Gastrocnemius medialis (tissue), 4 donors: Measurements from ENCODE around the gene MYO9A. TPM values are rescaled to one million over a fixed set of nuclear protein-coding genes. Genes with fewer than 3 reads are reported as not detected.

Source experiments
- ATAC-seq, 2 donors: fragments of 150-250 bp; one replicate each; pipeline ENCODE4 v1.9.1; 2016
- DNase-seq, 2 donors: peaks; one replicate each; pipeline ENCODE4 v3.0.0-alpha.2; 2019
- H3K27ac ChIP-seq, 4 donors: fragments of 200-600 bp; sonication (generic); 1 replicate in 1 of 4; 2 replicates in 3 of 4; pipeline ENCODE4 v1.5.1; 2016 to 2018; ENCODE audit warnings: mild to moderate bottlenecking in 2 of 4, moderate library complexity in 1 of 4
- H3K27me3 ChIP-seq, 3 donors: fragments of 200-600 bp; sonication (generic) in 2 of 3; 1 replicate in 1 of 3; 2 replicates in 2 of 3; pipeline versions ENCODE4 v1.5.1 to v1.6.0; 2016 to 2019; ENCODE audit warnings: mild to moderate bottlenecking in 1 of 3, moderate library complexity in 1 of 3
- H3K36me3 ChIP-seq, 2 donors: fragments of 200-600 bp; sonication (generic) in 1 of 2; one replicate each; pipeline ENCODE4 v1.5.1; 2017 to 2018
- H3K4me1 ChIP-seq, 2 donors: fragments of 200-600 bp; sonication (generic) in 1 of 2; one replicate each; pipeline ENCODE4 v1.5.1; 2016 to 2017; ENCODE audit warnings: mild to moderate bottlenecking in 2 of 2
- H3K4me3 ChIP-seq, 4 donors: fragments of 200-600 bp; sonication (generic) in 3 of 4; 1 replicate in 1 of 4; 2 replicates in 3 of 4; pipeline ENCODE4 v1.5.1; 2016 to 2019; ENCODE audit warnings: mild to moderate bottlenecking in 2 of 4
- H3K9me3 ChIP-seq, 3 donors: fragments of 200-600 bp; sonication (generic) in 2 of 3; 1 replicate in 1 of 3; 2 replicates in 2 of 3; pipeline ENCODE4 v1.5.1; 2016 to 2019
- CTCF ChIP-seq, 5 experiments: fragments of 450-650 bp in 3 of 5; fragments of 200-600 bp in 2 of 5; sonication (generic) in 2 of 5; IDR thresholded peaks in 4 of 5; conservative IDR thresholded peaks in 1 of 5; 1 replicate in 4 of 5; 2 replicates in 1 of 5; pipeline ENCODE4 v1.5.1; 2016 to 2019; ENCODE audit warnings: antibody characterized with exemption in 5 of 5, mild to moderate bottlenecking in 3 of 5, moderate library complexity in 3 of 5
- POLR2A ChIP-seq, 2 donors: fragments of 450-650 bp; IDR thresholded peaks; one replicate each; pipeline ENCODE4 v1.6.1; 2017; ENCODE audit warnings: antibody characterized with exemption in 2 of 2, mild to moderate bottlenecking in 2 of 2, moderate library complexity in 2 of 2
- in situ Hi-C, 4 donors: fragments of 200-750 bp; cut with MboI; loops; one replicate each; pipeline versions ENCODE4 v1.15.0 to v1.8.0; 2017; ENCODE audit warnings: low sequenced_read_pairs in 4 of 4
- intact Hi-C: fragments of 100-400 bp; cut with DNase I; formaldehyde crosslinking; loops from one replicate; pipeline ENCODE4 v1.15.1; 2023; ENCODE audit warnings: low total_unique reads
- total RNA-seq, 4 donors: library from RNA; depleted of rRNA; stranded (reverse); fragments of >200 nt; gene quantifications; one replicate each; pipeline versions ENCODE4 v1.1.0 to v1.2.3, GENCODE V29; 2016

MYO9A gene
- total RNA-seq, 4 donors from 2014 or later = 21.0 to 40.9 (median 24.2) TPM

DNA sequence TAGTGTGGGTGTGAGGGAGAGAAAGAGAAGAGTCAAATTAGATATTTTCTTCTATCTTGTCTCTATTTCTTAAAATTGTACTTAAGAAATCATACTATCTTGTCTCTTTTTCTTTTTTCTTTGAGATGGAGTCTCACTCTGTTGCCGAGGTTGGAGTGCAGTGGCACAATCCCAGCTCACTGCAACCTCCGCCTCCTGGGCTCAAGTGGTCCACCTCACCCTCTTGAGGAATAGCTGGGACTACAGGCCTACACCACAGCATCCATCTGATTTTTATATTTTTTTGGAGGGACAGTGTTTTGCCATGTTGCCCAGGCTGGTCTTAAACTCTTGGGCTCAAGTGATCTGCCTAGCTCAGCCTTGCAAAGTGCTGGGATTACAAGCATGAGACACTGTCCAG lies 104.2 kb downstream of the MYO9A start:
- in situ Hi-C loops (no loop called here), intact Hi-C loops (no loop called here)
- TF ChIP-seq POLR2A (IDR thresholded peaks at IDR 0.05) (no peak), CTCF (IDR thresholded peaks at IDR 0.05 in 4 of 5, conservative IDR thresholded peaks at IDR 0.05 in 1 of 5) (no peak)
- H3K27me3 ChIP-seq = no peaks in the 10 kb centered on the region
- DNase-seq (no peak), ATAC-seq (no peak)
- H3K9me3 ChIP-seq = no peaks in the 10 kb centered on the region
- peaks cover 0 to 16% of the 10 kb centered on the region in 2 donors for H3K36me3 ChIP-seq
- H3K27ac ChIP-seq = no peak overlapping the region
- H3K4me1 ChIP-seq = no peaks in the 10 kb centered on the region
- no peak overlapping the region for H3K4me3 ChIP-seq

DNA sequence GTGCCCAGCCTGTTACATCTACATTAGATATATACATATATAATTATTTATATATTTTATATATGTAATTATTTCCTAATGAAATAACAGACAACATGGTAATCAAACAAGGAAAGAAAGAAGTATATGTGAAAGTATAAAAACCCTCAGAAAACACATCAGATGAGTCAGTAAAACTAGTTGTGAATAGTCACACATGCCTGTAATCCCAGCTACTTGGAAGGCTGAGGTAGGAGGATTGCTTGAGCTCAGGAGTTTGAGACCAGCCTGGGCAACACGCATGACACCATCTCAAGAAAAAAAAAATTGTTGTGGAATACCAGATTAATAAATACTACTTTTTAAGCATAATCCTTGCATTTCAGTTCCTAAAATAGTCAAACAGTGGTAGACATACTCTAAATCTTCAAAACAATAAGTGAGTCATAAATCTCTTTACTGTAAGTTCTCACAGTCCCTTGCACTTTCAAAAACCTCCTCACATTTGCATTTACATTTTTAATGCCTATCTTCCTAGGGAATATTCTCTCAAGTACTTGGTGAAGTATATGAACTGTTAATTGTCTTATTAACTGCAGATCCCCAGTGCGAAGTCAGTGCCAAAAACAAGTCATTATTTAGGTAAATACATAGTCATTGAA lies 106.5 kb downstream of the MYO9A start:
- ATAC-seq = no peak

GRCh38 chr15:72009222-72009621 lies 108.7 kb downstream of the MYO9A start:
- ATAC-seq (no peak), DNase-seq (no peak)
- in situ Hi-C loops = no loop called here
- Histone ChIP-seq H3K9me3 (no peaks in the 10 kb centered on the region), H3K4me1 (no peaks in the 10 kb centered on the region), H3K27ac (no peak overlapping the region), H3K36me3 (peaks cover 0 to 28% of the 10 kb centered on the region in 2 donors), H3K4me3 (no peak overlapping the region), H3K27me3 (no peaks in the 10 kb centered on the region)
- TF ChIP-seq POLR2A (IDR thresholded peaks at IDR 0.05) (no peak), CTCF (IDR thresholded peaks at IDR 0.05 in 4 of 5, conservative IDR thresholded peaks at IDR 0.05 in 1 of 5) (no peak)
- intact Hi-C loops = no loop called here

More for the DNA sequence above, 106.5 kb downstream of the MYO9A start:
- Histone ChIP-seq H3K9me3 (no peaks in the 10 kb centered on the region), H3K27me3 (no peaks in the 10 kb centered on the region), H3K27ac (no peak overlapping the region), H3K4me3 (no peak overlapping the region), H3K36me3 (peaks cover 0 to 26% of the 10 kb centered on the region in 2 donors), H3K4me1 (no peaks in the 10 kb centered on the region)
- intact Hi-C loops (no loop called here), in situ Hi-C loops (no loop called here)
- DNase-seq = no peak
- TF ChIP-seq POLR2A (IDR thresholded peaks at IDR 0.05) = no peak
- TF ChIP-seq CTCF (IDR thresholded peaks at IDR 0.05 in 4 of 5, conservative IDR thresholded peaks at IDR 0.05 in 1 of 5) = no peak

DNA sequence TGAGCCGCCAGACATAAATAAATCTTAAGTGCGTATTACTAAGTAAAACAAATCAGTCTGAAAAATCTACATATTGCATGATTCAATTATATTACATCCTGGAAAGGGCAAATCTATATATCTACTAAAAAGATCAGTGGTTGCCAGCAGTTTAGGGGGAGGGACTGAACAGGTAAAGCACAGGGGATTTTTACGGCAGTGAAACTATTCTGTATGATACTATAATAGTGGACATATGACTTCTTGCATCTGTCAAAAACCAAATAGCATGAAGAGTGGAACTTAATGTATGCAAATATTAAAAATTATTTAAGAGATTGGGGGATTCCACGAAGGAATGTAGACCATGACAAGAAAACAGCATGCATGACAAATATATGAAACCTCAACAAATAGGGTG lies 111.6 kb downstream of the MYO9A start:
- ATAC-seq (no peak), DNase-seq (no peak)
- TF ChIP-seq POLR2A (IDR thresholded peaks at IDR 0.05) (no peak), CTCF (IDR thresholded peaks at IDR 0.05 in 4 of 5, conservative IDR thresholded peaks at IDR 0.05 in 1 of 5) (no peak)
- no peak overlapping the region for H3K4me3 ChIP-seq
- no peaks in the 10 kb centered on the region for H3K27me3 ChIP-seq
- no peak overlapping the region for H3K27ac ChIP-seq
- H3K9me3 ChIP-seq = no peaks in the 10 kb centered on the region
- peaks cover 0 to 28% of the 10 kb centered on the region in 2 donors for H3K36me3 ChIP-seq
- no peaks in the 10 kb centered on the region for H3K4me1 ChIP-seq
- in situ Hi-C loops (no loop called here), intact Hi-C loops (no loop called here)

DNA sequence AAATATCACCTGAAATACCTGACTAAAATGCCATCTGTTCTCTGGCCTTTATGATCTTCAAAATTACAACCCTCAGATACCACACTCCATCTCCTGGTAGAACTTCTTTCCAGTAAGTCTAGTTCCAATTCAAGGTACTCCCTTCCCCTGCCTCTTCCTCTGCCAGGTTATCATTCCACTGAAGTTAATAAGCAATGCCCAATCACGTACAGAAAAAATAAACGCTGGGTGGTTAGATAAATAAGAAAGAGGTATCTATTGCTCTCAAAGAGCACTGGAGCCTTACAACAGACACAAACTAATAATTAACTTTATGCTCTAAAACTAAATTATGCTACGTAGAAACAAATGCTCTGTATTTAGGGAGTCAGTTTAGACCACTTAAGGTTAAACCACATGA lies 112.5 kb downstream of the MYO9A start:
- Histone ChIP-seq H3K36me3 (peaks cover 0 to 28% of the 10 kb centered on the region in 2 donors), H3K4me3 (no peak overlapping the region), H3K27ac (no peak overlapping the region), H3K4me1 (no peaks in the 10 kb centered on the region), H3K9me3 (no peaks in the 10 kb centered on the region), H3K27me3 (no peaks in the 10 kb centered on the region)
- ATAC-seq = no peak
- intact Hi-C loops (no loop called here), in situ Hi-C loops (no loop called here)
- TF ChIP-seq POLR2A (IDR thresholded peaks at IDR 0.05) (no peak), CTCF (IDR thresholded peaks at IDR 0.05 in 4 of 5, conservative IDR thresholded peaks at IDR 0.05 in 1 of 5) (no peak)
- DNase-seq = no peak
